Mesenchymal stem cell (in vitro differentiated cells and primary cell): Measurements from ENCODE around the gene POMT2.

Source experiments
- DNase-seq: peaks from one replicate; pipeline ENCODE4 v3.0.0-alpha.2; 2013
- H2AFZ ChIP-seq: one replicate; pipeline ENCODE4 v1.6.1; 2013; ENCODE audit warnings: low read depth, mild to moderate bottlenecking, control low read depth, inconsistent platforms, low read length, moderate library complexity
- H2AK5ac ChIP-seq: 2 replicates; pipeline ENCODE4 v1.6.1; 2013; ENCODE audit warnings: low read length, moderate library complexity, mild to moderate bottlenecking, inconsistent platforms; ENCODE audit not compliant: severe bottlenecking
- H2BK120ac ChIP-seq: one replicate; pipeline ENCODE4 v1.6.1; 2013; ENCODE audit warnings: low read depth, mild to moderate bottlenecking, inconsistent platforms, low read length, moderate library complexity
- H2BK12ac ChIP-seq, 2 experiments: one replicate each; pipeline ENCODE4 v1.6.1; 2013; ENCODE audit warnings: inconsistent platforms in 2 of 2, low read length in 2 of 2, mild to moderate bottlenecking in 2 of 2, moderate library complexity in 2 of 2, control low read depth in 1 of 2
- H2BK15ac ChIP-seq: one replicate; pipeline ENCODE4 v1.6.1; 2013; ENCODE audit warnings: mild to moderate bottlenecking, low read depth, inconsistent platforms; ENCODE audit not compliant: poor library complexity, severe bottlenecking
- H2BK5ac ChIP-seq: 2 replicates; pipeline ENCODE4 v1.6.1; 2013; ENCODE audit warnings: low read depth, mild to moderate bottlenecking, low read length, control low read depth, inconsistent platforms; ENCODE audit not compliant: poor library complexity, severe bottlenecking
- H3K14ac ChIP-seq, 2 experiments: one replicate each; pipeline ENCODE4 v1.6.1; 2013; ENCODE audit warnings: inconsistent platforms in 2 of 2, low read length in 2 of 2, control low read depth in 1 of 2, mild to moderate bottlenecking in 1 of 2, moderate library complexity in 1 of 2
- H3K18ac ChIP-seq, 2 experiments: one replicate each; pipeline ENCODE4 v1.6.1; 2013; ENCODE audit warnings: inconsistent platforms in 2 of 2, low read length in 2 of 2, control low read depth in 1 of 2, low read depth in 1 of 2, mild to moderate bottlenecking in 1 of 2
- H3K23ac ChIP-seq, 2 experiments: one replicate each; pipeline ENCODE4 v1.6.1; 2013; ENCODE audit warnings: inconsistent platforms in 2 of 2, low read length in 2 of 2, mild to moderate bottlenecking in 2 of 2, moderate library complexity in 2 of 2, control low read depth in 1 of 2
- H3K27ac ChIP-seq: 2 replicates; pipeline ENCODE4 v1.5.1; 2013; ENCODE audit warnings: mild to moderate bottlenecking, moderate library complexity, low read length, control low read depth, inconsistent platforms; ENCODE audit not compliant: poor library complexity, severe bottlenecking
- H3K27me3 ChIP-seq, 2 experiments: 2 replicates each; pipeline versions ENCODE4 v1.6.1 to v1.7.0; 2013; ENCODE audit warnings: low read length in 2 of 2, mild to moderate bottlenecking in 2 of 2, moderate library complexity in 2 of 2, control low read depth in 1 of 2, inconsistent platforms in 1 of 2; ENCODE audit not compliant: control insufficient read depth in 1 of 2, insufficient read depth in 1 of 2
- H3K36me3 ChIP-seq, 2 experiments: 2 replicates each; pipeline versions ENCODE4 v1.6.1 to v1.7.0; 2013; ENCODE audit warnings: low read length in 2 of 2, control low read depth in 1 of 2, inconsistent platforms in 1 of 2, low read depth in 1 of 2, mild to moderate bottlenecking in 1 of 2; ENCODE audit not compliant: insufficient read depth in 2 of 2, control insufficient read depth in 1 of 2
- H3K4ac ChIP-seq, 2 experiments: one replicate each; pipeline ENCODE4 v1.6.1; 2013; ENCODE audit warnings: inconsistent platforms in 2 of 2, low read length in 2 of 2, mild to moderate bottlenecking in 2 of 2, moderate library complexity in 2 of 2, control low read depth in 1 of 2, low read depth in 1 of 2
- H3K4me1 ChIP-seq: 2 replicates; pipeline ENCODE4 v1.6.1; 2013; ENCODE audit warnings: low read depth, low read length, control low read depth; ENCODE audit not compliant: control insufficient read depth, insufficient read depth
- H3K4me2 ChIP-seq: 2 replicates; pipeline ENCODE4 v1.6.1; 2013; ENCODE audit warnings: low read length, mild to moderate bottlenecking, inconsistent platforms; ENCODE audit not compliant: poor library complexity, severe bottlenecking
- H3K4me3 ChIP-seq, 2 experiments: 2 replicates each; pipeline versions ENCODE4 v1.5.1 to v1.7.0; 2013; ENCODE audit warnings: low read length in 2 of 2, mild to moderate bottlenecking in 2 of 2, control low read depth in 1 of 2, low read depth in 1 of 2; ENCODE audit not compliant: insufficient read depth in 1 of 2
- H3K79me1 ChIP-seq: replicated peaks from 2 replicates; pipeline ENCODE4 v1.6.1; 2013; ENCODE audit warnings: mild to moderate bottlenecking, control low read depth, low read length, inconsistent platforms; ENCODE audit not compliant: poor library complexity, severe bottlenecking
- H3K9ac ChIP-seq: 2 replicates; pipeline ENCODE4 v1.7.0; 2013; ENCODE audit warnings: mild to moderate bottlenecking, low read length, moderate library complexity
- H3K9me3 ChIP-seq: 2 replicates; pipeline ENCODE4 v1.7.0; 2013; ENCODE audit warnings: mild to moderate bottlenecking, low read length; ENCODE audit not compliant: control insufficient read depth
- H4K8ac ChIP-seq: one replicate; pipeline ENCODE4 v1.6.1; 2013; ENCODE audit warnings: inconsistent platforms, mild to moderate bottlenecking, low read length, moderate library complexity
- H4K91ac ChIP-seq: one replicate; pipeline ENCODE4 v1.6.1; 2013; ENCODE audit warnings: mild to moderate bottlenecking, low read length, inconsistent platforms
- WGBS: methylation state at CpG from one replicate; pipeline ENCODE4 v1.1.7; 2013; ENCODE audit warnings: mixed read lengths; 5-methylcytosine and 5-hydroxymethylcytosine counted together

POMT2 gene

GRCh38 chr14:77299771-77300170 is 20.9 kb downstream of the POMT2 start:
- H3K23ac ChIP-seq = no peak overlapping the region
- H3K14ac ChIP-seq = no peak overlapping the region
- H3K79me1 ChIP-seq = peaks cover 38% of the 10 kb centered on the region
- no peak overlapping the region for H2AK5ac ChIP-seq
- H2BK120ac ChIP-seq = no peak overlapping the region
- no peak overlapping the region for H2BK12ac ChIP-seq
- H4K91ac ChIP-seq = no peak overlapping the region
- DNase-seq = no peak
- H3K27ac ChIP-seq = no peak overlapping the region
- no peak overlapping the region for H2AFZ ChIP-seq
- H3K4me1 ChIP-seq = peaks cover 15% of the 10 kb centered on the region
- no peak overlapping the region for H3K9ac ChIP-seq
- peaks cover 42 to 53% of the 10 kb centered on the region in 2 experiments for H3K36me3 ChIP-seq
- H3K27me3 ChIP-seq = no peaks in the 10 kb centered on the region
- H4K8ac ChIP-seq = no peak overlapping the region
- H3K4me3 ChIP-seq = no peak overlapping the region
- H2BK15ac ChIP-seq = no peak overlapping the region
- H3K18ac ChIP-seq = no peak overlapping the region
- no peak overlapping the region for H3K4me2 ChIP-seq
- no peak overlapping the region for H3K4ac ChIP-seq
- H3K9me3 ChIP-seq = no peaks in the 10 kb centered on the region
- WGBS = 83% methylated on average over 4 of the region's 4 CpGs
- no peak overlapping the region for H2BK5ac ChIP-seq

- no peak for DNase-seq
- no peak overlapping the region for H3K18ac ChIP-seq
- H3K9ac ChIP-seq = no peak overlapping the region
- no peak overlapping the region for H3K4me3 ChIP-seq
- no peak overlapping the region for H3K27ac ChIP-seq
- 92% methylated on average over 8 of the region's 8 CpGs for WGBS
- no peaks in the 10 kb centered on the region for H3K27me3 ChIP-seq
- no peak overlapping the region for H4K91ac ChIP-seq
- no peak overlapping the region for H2BK15ac ChIP-seq
- peaks cover 5% of the 10 kb centered on the region for H3K4me1 ChIP-seq
- no peak overlapping the region for H3K23ac ChIP-seq
- no peak overlapping the region for H3K14ac ChIP-seq
- no peak overlapping the region for H2BK120ac ChIP-seq
- H3K79me1 ChIP-seq = peaks cover 29% of the 10 kb centered on the region
- H4K8ac ChIP-seq = no peak overlapping the region
- no peak overlapping the region for H2AK5ac ChIP-seq
- no peaks in the 10 kb centered on the region for H3K9me3 ChIP-seq
- no peak overlapping the region for H2BK5ac ChIP-seq
- H2AFZ ChIP-seq = no peak overlapping the region
- no peak overlapping the region for H2BK12ac ChIP-seq
- H3K4ac ChIP-seq = no peak overlapping the region
- H3K36me3 ChIP-seq = peaks cover 40 to 66% of the 10 kb centered on the region in 2 experiments
- H3K4me2 ChIP-seq = no peak overlapping the region
These were observed 23.8 kb downstream of the POMT2 start for GRCh38 chr14:77296906-77297305.

- H2BK5ac ChIP-seq = no peak overlapping the region
- H3K4me2 ChIP-seq = no peak overlapping the region
- no peak overlapping the region for H3K4me3 ChIP-seq
- no peak overlapping the region for H4K91ac ChIP-seq
- H3K23ac ChIP-seq = no peak overlapping the region
- no peaks in the 10 kb centered on the region for H3K27me3 ChIP-seq
- WGBS = 92% methylated on average over 12 of the region's 13 CpGs
- no peak overlapping the region for H3K27ac ChIP-seq
- peaks cover 34 to 68% of the 10 kb centered on the region in 2 experiments for H3K36me3 ChIP-seq
- no peak overlapping the region for H3K4ac ChIP-seq
- H2BK12ac ChIP-seq = no peak overlapping the region
- no peak overlapping the region for H2BK15ac ChIP-seq
- no peak for DNase-seq
- no peak overlapping the region for H2AFZ ChIP-seq
- no peak overlapping the region for H2BK120ac ChIP-seq
- no peaks in the 10 kb centered on the region for H3K9me3 ChIP-seq
- no peak overlapping the region for H3K14ac ChIP-seq
- peaks cover 1% of the 10 kb centered on the region for H3K4me1 ChIP-seq
- peaks cover 28% of the 10 kb centered on the region for H3K79me1 ChIP-seq
- no peak overlapping the region for H3K9ac ChIP-seq
- H3K18ac ChIP-seq = no peak overlapping the region
- no peak overlapping the region for H4K8ac ChIP-seq
- H2AK5ac ChIP-seq = no peak overlapping the region
These were observed 24.5 kb downstream of the POMT2 start for GRCh38 chr14:77296155-77296554.

DNA sequence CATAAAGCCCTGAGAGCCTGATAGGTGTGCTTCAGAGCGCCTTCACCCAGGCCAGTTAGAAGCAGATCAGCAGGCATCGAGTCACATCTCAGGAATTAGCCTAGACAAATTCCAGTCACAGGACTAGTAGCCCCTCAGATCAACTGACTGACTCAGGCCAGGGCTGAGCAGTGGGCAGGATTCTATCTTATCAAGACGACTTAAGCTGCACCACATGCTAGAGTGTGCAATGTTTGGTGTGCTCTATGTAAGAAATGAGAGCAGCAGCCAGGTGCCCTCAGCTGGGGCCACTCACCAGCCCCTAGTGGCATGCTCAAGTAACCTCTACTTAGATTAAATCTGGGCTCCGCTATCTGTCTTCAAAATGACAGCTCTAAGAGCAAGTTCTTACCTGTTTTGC is 30.0 kb downstream of the POMT2 start:
- H3K27me3 ChIP-seq = no peaks in the 10 kb centered on the region
- H3K18ac ChIP-seq = no peak overlapping the region
- no peak overlapping the region for H3K9ac ChIP-seq
- H2BK5ac ChIP-seq = no peak overlapping the region
- H3K23ac ChIP-seq = no peak overlapping the region
- H3K79me1 ChIP-seq = peaks cover 2% of the 10 kb centered on the region
- H3K36me3 ChIP-seq = peaks cover 13 to 65% of the 10 kb centered on the region in 2 experiments
- no peak overlapping the region for H3K14ac ChIP-seq
- no peaks in the 10 kb centered on the region for H3K9me3 ChIP-seq
- no peak overlapping the region for H2BK15ac ChIP-seq
- H3K4me1 ChIP-seq = peaks cover 4% of the 10 kb centered on the region
- H2AFZ ChIP-seq = no peak overlapping the region
- H2BK120ac ChIP-seq = no peak overlapping the region
- H3K4me3 ChIP-seq = no peak overlapping the region
- H2BK12ac ChIP-seq = no peak overlapping the region
- H2AK5ac ChIP-seq = no peak overlapping the region
- no peak overlapping the region for H4K91ac ChIP-seq
- DNase-seq = peak; percentile 7
- H3K4me2 ChIP-seq = no peak overlapping the region
- H4K8ac ChIP-seq = no peak overlapping the region
- no peak overlapping the region for H3K4ac ChIP-seq
- 90% methylated on average over 3 of the region's 4 CpGs for WGBS
- H3K27ac ChIP-seq = no peak overlapping the region
